HG03558 (cell line): ENCODE data around the gene CIT.

Experiments used
- ATAC-seq: cut with Tn5 transposase; IDR thresholded peaks from one replicate; pipeline ENCODE4 v1.9.1; 2021; ENCODE audit warnings: moderate number of reproducible peaks; ENCODE audit not compliant: unreplicated experiment; ENCODE audit errors: extremely low read depth

Gene CIT

GRCh38 chr12:119749666-119750065 lies 127.5 kb downstream of the CIT start:
- ATAC-seq: no peak

GRCh38 chr12:119748497-119748896 lies 128.6 kb downstream of the CIT start:
- no peak for ATAC-seq

- no peak for ATAC-seq
These were observed 131.0 kb downstream of the CIT start for GRCh38 chr12:119746169-119746568.

GRCh38 chr12:119744900-119745606 lies 132.1 kb downstream of the CIT start:
- no peak for ATAC-seq

GRCh38 chr12:119742700-119743099 lies 134.4 kb downstream of the CIT start:
- no peak for ATAC-seq

GRCh38 chr12:119740830-119741229 lies 136.3 kb downstream of the CIT start:
- ATAC-seq: no peak

GRCh38 chr12:119735079-119735478 lies 142.0 kb downstream of the CIT start:
- ATAC-seq: no peak

GRCh38 chr12:119730381-119730780 lies 146.7 kb downstream of the CIT start:
- no peak for ATAC-seq

- no peak for ATAC-seq
These were observed 147.2 kb downstream of the CIT start for GRCh38 chr12:119729871-119730270.

GRCh38 chr12:119728444-119728745 lies 148.7 kb downstream of the CIT start:
- no peak for ATAC-seq

GRCh38 chr12:119727600-119728443 lies 149.3 kb downstream of the CIT start:
- no peak for ATAC-seq

- ATAC-seq: no peak
These were observed 151.6 kb downstream of the CIT start for GRCh38 chr12:119725523-119725922.

GRCh38 chr12:119721306-119721705 lies 155.8 kb downstream of the CIT start:
- no peak for ATAC-seq

GRCh38 chr12:119720349-119720748 lies 156.8 kb downstream of the CIT start:
- no peak for ATAC-seq

GRCh38 chr12:119718141-119718540 lies 159.0 kb downstream of the CIT start:
- no peak for ATAC-seq

- no peak for ATAC-seq
These were observed 161.9 kb downstream of the CIT start for GRCh38 chr12:119715268-119715620.

GRCh38 chr12:119714614-119715267 lies 162.4 kb downstream of the CIT start:
- no peak for ATAC-seq

GRCh38 chr12:119713551-119714031 lies 163.5 kb downstream of the CIT start:
- no peak for ATAC-seq

GRCh38 chr12:119712721-119713120 lies 164.4 kb downstream of the CIT start:
- ATAC-seq: no peak

GRCh38 chr12:119711693-119712092 lies 165.4 kb downstream of the CIT start:
- ATAC-seq: no peak

GRCh38 chr12:119710965-119711551 lies 166.1 kb downstream of the CIT start:
- no peak for ATAC-seq
